Loucy (cell line): ENCODE measurements around the gene COL25A1.

Experiments
- H2AFZ ChIP-seq: fragments of 200-600 bp; sonication (generic); 2 replicates; pipeline ENCODE4 v1.6.0; 2016; ENCODE audit warnings: antibody characterized with exemption, mild to moderate bottlenecking, low read length, moderate library complexity
- H3F3A ChIP-seq: fragments of 200-600 bp; 2 replicates; pipeline ENCODE4 v1.6.0; 2016; ENCODE audit warnings: antibody characterized with exemption, low read depth, mild to moderate bottlenecking
- H3K27me3 ChIP-seq: fragments of 200-600 bp; sonication (generic); 2 replicates; pipeline ENCODE4 v1.6.1; 2014; ENCODE audit warnings: low read length, mild to moderate bottlenecking; ENCODE audit not compliant: insufficient read depth, poor library complexity, severe bottlenecking
- H3K36me3 ChIP-seq: fragments of 200-600 bp; sonication (generic); 2 replicates; pipeline ENCODE4 v1.6.1; 2016; ENCODE audit warnings: low read length; ENCODE audit not compliant: insufficient read depth
- H3K4me1 ChIP-seq: fragments of 200-600 bp; sonication (generic); 2 replicates; pipeline ENCODE4 v1.5.1; 2014; ENCODE audit warnings: low read length, mild to moderate bottlenecking; ENCODE audit not compliant: insufficient read depth, poor library complexity, severe bottlenecking
- H3K4me2 ChIP-seq: fragments of 200-600 bp; sonication (generic); 2 replicates; pipeline ENCODE4 v1.6.0; 2014; ENCODE audit warnings: antibody characterized with exemption, low read length, low read depth, mild to moderate bottlenecking; ENCODE audit not compliant: poor library complexity, severe bottlenecking
- H3K4me3 ChIP-seq: fragments of 200-600 bp; sonication (generic); 2 replicates; pipeline ENCODE4 v1.5.1; 2014; ENCODE audit warnings: low read length, mild to moderate bottlenecking, mixed read lengths; ENCODE audit not compliant: poor library complexity, severe bottlenecking
- H3K79me2 ChIP-seq: fragments of 200-600 bp; sonication (generic); 2 replicates; pipeline ENCODE4 v1.6.1; 2014; ENCODE audit warnings: low read length; ENCODE audit not compliant: insufficient read depth
- H3K9ac ChIP-seq: fragments of 200-600 bp; sonication (generic); 2 replicates; pipeline ENCODE4 v1.6.0; 2014; ENCODE audit warnings: mild to moderate bottlenecking, low read depth, low read length, moderate library complexity; ENCODE audit not compliant: poor library complexity, severe bottlenecking
- H3K9me2 ChIP-seq: fragments of 200-600 bp; sonication (generic); replicated peaks from 2 replicates; pipeline ENCODE4 v1.6.1; 2016; ENCODE audit warnings: low read depth, low read length, mixed read lengths
- H3K9me3 ChIP-seq: fragments of 200-600 bp; sonication (generic); 2 replicates; pipeline ENCODE4 v1.6.1; 2014; ENCODE audit warnings: mild to moderate bottlenecking, antibody characterized with exemption, low read length, low read depth; ENCODE audit not compliant: insufficient read depth
- H4K20me1 ChIP-seq: fragments of 200-600 bp; sonication (generic); 2 replicates; pipeline ENCODE4 v1.6.0; 2014; ENCODE audit warnings: antibody characterized with exemption, low read length, mild to moderate bottlenecking; ENCODE audit not compliant: insufficient read depth, poor library complexity, severe bottlenecking
- EZH2phosphoT487 ChIP-seq: fragments of 200-600 bp; IDR thresholded peaks from 2 replicates; pipeline ENCODE4 v1.6.1; 2018; ENCODE audit warnings: antibody characterized with exemption, mild to moderate bottlenecking, moderate library complexity, borderline replicate concordance
- TF ChIP-seq, protein P1 (sequence below): fragments of 200-600 bp; sonication (generic); conservative IDR thresholded peaks from 2 replicates; pipeline ENCODE4 v1.5.1; 2014; ENCODE audit warnings: mild to moderate bottlenecking, antibody characterized with exemption, low read length

Gene COL25A1

DNA sequence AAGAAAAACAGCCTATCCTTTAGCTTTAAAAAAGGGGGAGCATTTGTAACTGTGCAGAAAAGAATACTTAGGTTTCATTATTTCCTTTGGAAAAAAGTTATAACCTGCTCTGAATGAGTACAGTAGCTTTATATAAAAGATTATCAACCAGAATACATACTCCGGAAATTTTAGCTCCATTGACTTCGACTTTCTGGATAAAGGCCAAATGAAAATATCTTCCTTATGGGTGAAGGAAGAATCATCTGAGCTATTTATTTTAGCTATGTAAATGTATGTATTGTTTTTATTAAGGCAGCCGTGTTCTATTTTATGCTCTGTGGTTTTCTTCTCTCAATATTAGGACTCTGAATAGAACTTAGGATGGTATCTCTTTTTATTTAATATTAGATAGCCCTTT is 470.6 kb downstream of the COL25A1 start:
- no peaks in the 10 kb centered on the region for H4K20me1 ChIP-seq
- no peaks in the 10 kb centered on the region for H3K79me2 ChIP-seq
- no peaks in the 10 kb centered on the region for H3K27me3 ChIP-seq
- H3K9ac ChIP-seq = no peak overlapping the region
- no peaks in the 10 kb centered on the region for H3K9me3 ChIP-seq
- no peaks in the 10 kb centered on the region for H3K9me2 ChIP-seq
- no peak overlapping the region for H3K4me2 ChIP-seq
- no peak for TF ChIP-seq EZH2phosphoT487
- TF ChIP-seq, protein P1, sequence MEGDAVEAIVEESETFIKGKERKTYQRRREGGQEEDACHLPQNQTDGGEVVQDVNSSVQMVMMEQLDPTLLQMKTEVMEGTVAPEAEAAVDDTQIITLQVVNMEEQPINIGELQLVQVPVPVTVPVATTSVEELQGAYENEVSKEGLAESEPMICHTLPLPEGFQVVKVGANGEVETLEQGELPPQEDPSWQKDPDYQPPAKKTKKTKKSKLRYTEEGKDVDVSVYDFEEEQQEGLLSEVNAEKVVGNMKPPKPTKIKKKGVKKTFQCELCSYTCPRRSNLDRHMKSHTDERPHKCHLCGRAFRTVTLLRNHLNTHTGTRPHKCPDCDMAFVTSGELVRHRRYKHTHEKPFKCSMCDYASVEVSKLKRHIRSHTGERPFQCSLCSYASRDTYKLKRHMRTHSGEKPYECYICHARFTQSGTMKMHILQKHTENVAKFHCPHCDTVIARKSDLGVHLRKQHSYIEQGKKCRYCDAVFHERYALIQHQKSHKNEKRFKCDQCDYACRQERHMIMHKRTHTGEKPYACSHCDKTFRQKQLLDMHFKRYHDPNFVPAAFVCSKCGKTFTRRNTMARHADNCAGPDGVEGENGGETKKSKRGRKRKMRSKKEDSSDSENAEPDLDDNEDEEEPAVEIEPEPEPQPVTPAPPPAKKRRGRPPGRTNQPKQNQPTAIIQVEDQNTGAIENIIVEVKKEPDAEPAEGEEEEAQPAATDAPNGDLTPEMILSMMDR = no peak
- no peak overlapping the region for H2AFZ ChIP-seq
- no peaks in the 10 kb centered on the region for H3K36me3 ChIP-seq
- H3F3A ChIP-seq = no peaks in the 10 kb centered on the region
- no peak overlapping the region for H3K4me3 ChIP-seq
- no peaks in the 10 kb centered on the region for H3K4me1 ChIP-seq

DNA sequence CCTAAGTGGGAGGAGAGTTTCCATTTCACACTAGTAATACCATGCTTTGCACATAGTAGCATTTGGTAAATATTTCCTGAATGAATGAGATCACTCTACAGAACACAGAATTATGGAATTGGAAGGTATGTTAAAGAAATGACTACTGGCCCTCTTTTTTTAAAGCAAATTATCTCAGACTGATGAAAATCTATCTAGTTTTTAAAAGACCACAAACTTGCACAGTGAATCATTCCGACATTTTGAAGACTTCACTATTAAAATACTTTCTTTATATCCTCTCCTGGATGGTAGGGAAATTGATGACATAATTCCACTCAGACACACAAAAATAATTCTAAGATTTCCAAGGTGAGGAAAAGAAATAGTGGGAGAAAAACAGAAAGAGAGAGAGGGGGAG is 471.2 kb downstream of the COL25A1 start:
- H3F3A ChIP-seq = no peaks in the 10 kb centered on the region
- no peaks in the 10 kb centered on the region for H3K27me3 ChIP-seq
- H3K4me3 ChIP-seq = no peak overlapping the region
- TF ChIP-seq, protein P1 = no peak
- TF ChIP-seq EZH2phosphoT487 = no peak
- no peak overlapping the region for H3K4me2 ChIP-seq
- no peaks in the 10 kb centered on the region for H3K9me2 ChIP-seq
- no peaks in the 10 kb centered on the region for H3K79me2 ChIP-seq
- H3K9me3 ChIP-seq = no peaks in the 10 kb centered on the region
- H2AFZ ChIP-seq = no peak overlapping the region
- H3K36me3 ChIP-seq = no peaks in the 10 kb centered on the region
- no peaks in the 10 kb centered on the region for H4K20me1 ChIP-seq
- H3K4me1 ChIP-seq = no peaks in the 10 kb centered on the region
- no peak overlapping the region for H3K9ac ChIP-seq

DNA sequence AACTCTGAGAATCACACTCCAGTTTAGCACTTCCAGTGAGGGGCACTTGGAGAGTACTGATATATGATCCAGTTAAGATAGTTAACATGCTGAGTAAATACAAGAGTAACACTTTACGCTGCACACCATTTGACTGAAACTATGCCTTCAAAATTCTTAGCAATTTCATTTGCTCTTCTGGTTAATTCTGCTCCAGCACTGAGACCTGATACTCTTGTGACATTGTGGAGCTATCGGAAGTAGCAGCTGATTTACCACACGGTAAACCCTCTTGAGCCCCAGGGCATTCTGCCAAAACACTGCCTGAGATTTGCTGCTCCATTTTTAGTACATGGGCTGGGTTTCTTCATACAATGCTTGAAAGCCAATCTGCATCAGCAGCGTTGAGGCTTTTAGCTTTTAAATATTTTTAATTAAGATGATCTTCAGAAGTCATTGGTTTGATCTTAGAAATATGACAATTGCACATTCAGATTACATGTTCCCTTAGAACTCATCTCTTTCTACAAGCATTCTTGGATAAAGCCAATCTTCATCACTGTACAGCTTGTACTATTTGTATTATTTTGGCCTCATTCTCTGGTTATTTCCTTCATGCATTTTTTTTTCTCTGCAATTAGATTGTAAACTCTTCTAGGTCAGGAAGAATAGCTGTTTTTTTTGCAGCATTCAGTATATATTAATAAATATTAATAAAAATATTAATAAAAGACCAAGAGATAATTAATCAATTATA is 471.8 kb downstream of the COL25A1 start:
- H3K9ac ChIP-seq = no peak overlapping the region
- H4K20me1 ChIP-seq = no peaks in the 10 kb centered on the region
- TF ChIP-seq, protein P1 = no peak
- TF ChIP-seq EZH2phosphoT487 = no peak
- H3K9me2 ChIP-seq = no peaks in the 10 kb centered on the region
- no peak overlapping the region for H3K4me2 ChIP-seq
- no peaks in the 10 kb centered on the region for H3K36me3 ChIP-seq
- H3K9me3 ChIP-seq = no peaks in the 10 kb centered on the region
- H3K4me1 ChIP-seq = no peaks in the 10 kb centered on the region
- H3K27me3 ChIP-seq = no peaks in the 10 kb centered on the region
- H3K4me3 ChIP-seq = no peak overlapping the region
- H2AFZ ChIP-seq = no peak overlapping the region
- no peaks in the 10 kb centered on the region for H3F3A ChIP-seq
- H3K79me2 ChIP-seq = no peaks in the 10 kb centered on the region
